ENCODE measurements around the gene OTUD4.

OTUD4 gene

GRCh38 chr4:145125396-145125795 lies 55.0 kb downstream of the OTUD4 start:
- DNase-seq: no peak

- DNase-seq: no peak
Measured at GRCh38 chr4:145108128-145108527, 72.3 kb downstream of the OTUD4 start.

GRCh38 chr4:145107126-145107525 lies 73.3 kb downstream of the OTUD4 start:
- no peak for DNase-seq

- no peak for DNase-seq
Measured at GRCh38 chr4:145103496-145103895, 76.9 kb downstream of the OTUD4 start.

GRCh38 chr4:145102619-145103018 lies 77.8 kb downstream of the OTUD4 start:
- DNase-seq: no peak

- DNase-seq: no peak
Measured at GRCh38 chr4:145101091-145101490, 79.3 kb downstream of the OTUD4 start.

GRCh38 chr4:145099653-145100052 lies 80.7 kb downstream of the OTUD4 start:
- DNase-seq: no peak

- peak; percentile 36 to 62 for DNase-seq
Measured at GRCh38 chr4:145098675-145099037, 81.7 kb downstream of the OTUD4 start.

- DNase-seq: peak; percentile 94 to 99
Measured at GRCh38 chr4:145097821-145098674, 82.3 kb downstream of the OTUD4 start, which contains the start of the genes ABCE1 and ANAPC10. Gene ABCE1, plus strand, starts transcription at chr4:145098311. Its CDS starts 6,102 bp downstream, at chr4:145104413. Gene ANAPC10, minus strand, starts transcription at chr4:145098196. Its CDS starts 2,097 bp downstream, at chr4:145096099.

GRCh38 chr4:145097331-145097820 lies 83.0 kb downstream of the OTUD4 start:
- DNase-seq: no peak

- no peak for DNase-seq
Measured at GRCh38 chr4:145093638-145094037, 86.8 kb downstream of the OTUD4 start.

- DNase-seq: no peak
Measured at GRCh38 chr4:145090380-145090779, 90.0 kb downstream of the OTUD4 start.

- DNase-seq: no peak
Measured at GRCh38 chr4:145083891-145084605, 96.3 kb downstream of the OTUD4 start.
